Left forelimb (tissue), 1 donor: ENCODE measurements around the gene PAX5.
A peak's percentile ranks its signal among the peaks of the same experiment; 100 is the strongest.

Experiments
- DNase-seq: peaks from one replicate; pipeline ENCODE4 v3.0.0-alpha.2; 2018; ENCODE audit warnings: low spot score

Gene PAX5

GRCh38 chr9:36834736-36835135 lies 199.3 kb downstream of the PAX5 start:
- DNase-seq: no peak

- no peak for DNase-seq
Measured at GRCh38 chr9:36833954-36834353, 200.1 kb downstream of the PAX5 start.

GRCh38 chr9:36832164-36832795 lies 201.8 kb downstream of the PAX5 start:
- no peak for DNase-seq

- DNase-seq: no peak
Measured at GRCh38 chr9:36831381-36832161, 202.5 kb downstream of the PAX5 start.

GRCh38 chr9:36828611-36829013 lies 205.5 kb downstream of the PAX5 start:
- DNase-seq: no peak

GRCh38 chr9:36827593-36827992 lies 206.5 kb downstream of the PAX5 start:
- no peak for DNase-seq

- DNase-seq: no peak
Measured at GRCh38 chr9:36826581-36826980, 207.5 kb downstream of the PAX5 start.

- peak; percentile 23 for DNase-seq
Measured at GRCh38 chr9:36825179-36825578, 208.9 kb downstream of the PAX5 start.

GRCh38 chr9:36823934-36824333 lies 210.1 kb downstream of the PAX5 start:
- DNase-seq: peak; percentile 34

- DNase-seq: no peak
Measured at GRCh38 chr9:36823466-36823865, 210.6 kb downstream of the PAX5 start.

- DNase-seq: no peak
Measured at GRCh38 chr9:36822201-36822600, 211.9 kb downstream of the PAX5 start.

GRCh38 chr9:36820392-36820861 lies 213.6 kb downstream of the PAX5 start:
- peak; percentile 42 for DNase-seq

GRCh38 chr9:36818965-36819870 lies 214.8 kb downstream of the PAX5 start:
- peak; percentile 62 for DNase-seq

GRCh38 chr9:36818242-36818938 lies 215.7 kb downstream of the PAX5 start:
- DNase-seq: peak; percentile 65

- DNase-seq: peak; percentile 40
Measured at GRCh38 chr9:36817160-36817834, 216.8 kb downstream of the PAX5 start.

GRCh38 chr9:36816371-36816770 lies 217.7 kb downstream of the PAX5 start:
- DNase-seq: peak; percentile 56

- peak; percentile 46 for DNase-seq
Measured at GRCh38 chr9:36815566-36816348, 218.3 kb downstream of the PAX5 start.

GRCh38 chr9:36815023-36815422 lies 219.0 kb downstream of the PAX5 start:
- DNase-seq: peak; percentile 30

GRCh38 chr9:36813154-36813553 lies 220.9 kb downstream of the PAX5 start:
- no peak for DNase-seq

- no peak for DNase-seq
Measured at GRCh38 chr9:36812556-36812955, 221.5 kb downstream of the PAX5 start.
